Urothelium cell line (cell line): ENCODE results near the gene CD44.

Source experiments
- DNase-seq: peaks from one replicate; pipeline ENCODE4 v3.0.0; 2011; ENCODE audit warnings: low spot score, mixed read lengths
- FAIRE-seq: peaks from 2 replicates; lab custom pipeline; 2011; peaks lifted over from hg19 to GRCh38; lab: Jason Lieb, UNC

The CD44 gene

GRCh38 chr11:35281169-35281688 lies 142.3 kb downstream of the CD44 start:
- no peak for FAIRE-seq
- no peak for DNase-seq
